Raji (cell line): ENCODE measurements around the gene NFKBIL1.

Experiments
- POLR2A ChIP-seq: IDR thresholded peaks from 2 replicates; pipeline ENCODE4 v1.6.1; 2011; ENCODE audit warnings: low read depth, low read length, control low read depth; ENCODE audit not compliant: insufficient read depth

Gene NFKBIL1

GRCh38 chr6:31580807-31581433 lies 33.5 kb downstream of the NFKBIL1 start:
- peak; percentile 68 for TF ChIP-seq POLR2A

GRCh38 chr6:31581434-31582229 lies 34.2 kb downstream of the NFKBIL1 start:
- no peak for TF ChIP-seq POLR2A

- TF ChIP-seq POLR2A, result peak; percentile 89
Observed at GRCh38 chr6:31582230-31582643, 34.8 kb downstream of the NFKBIL1 start, which contains the start of gene LTB. Gene LTB (minus strand): TSS chr6:31582424. CDS start chr6:31582417, 7 bp downstream.

- no peak; the same call in 1 of the 2 replicates for TF ChIP-seq POLR2A
Observed at GRCh38 chr6:31585491-31585890, 38.1 kb downstream of the NFKBIL1 start.

- no peak for TF ChIP-seq POLR2A
Observed at GRCh38 chr6:31586008-31586407, 38.6 kb downstream of the NFKBIL1 start, which contains the start of gene LST1. Gene LST1 (plus strand): TSS chr6:31586277. CDS start chr6:31587300, 1,023 bp downstream.

- TF ChIP-seq POLR2A, result peak; percentile 38
Observed at GRCh38 chr6:31586599-31587281, 39.3 kb downstream of the NFKBIL1 start.

- no peak for TF ChIP-seq POLR2A
Observed at GRCh38 chr6:31587791-31588777, 40.7 kb downstream of the NFKBIL1 start.

- no peak for TF ChIP-seq POLR2A
Observed at GRCh38 chr6:31588871-31589650, 41.7 kb downstream of the NFKBIL1 start.

GRCh38 chr6:31592396-31592771 lies 45.0 kb downstream of the NFKBIL1 start:
- TF ChIP-seq POLR2A, result no peak

GRCh38 chr6:31597006-31597405 lies 49.6 kb downstream of the NFKBIL1 start:
- TF ChIP-seq POLR2A, result no peak

GRCh38 chr6:31607317-31607716 lies 59.9 kb downstream of the NFKBIL1 start:
- no peak for TF ChIP-seq POLR2A
